Keratinocyte (primary cell): ENCODE results near the gene SLC30A3. TPM values are rescaled to one million over a fixed set of nuclear protein-coding genes. Genes with fewer than 3 reads are reported as not detected.
"Not testable (repeated sequence)": the region's sequence is repeated elsewhere in the genome, so short reads cannot be mapped to it uniquely, and the experiment has no call there.

ENCODE experiments used
- DNase-seq: peaks from one replicate; pipeline ENCODE4 v3.0.0-alpha.2; 2011; ENCODE audit warnings: low read depth, missing footprints, low spot score
- FAIRE-seq: peaks from 2 replicates; lab custom pipeline; 2011; peaks lifted over from hg19 to GRCh38; lab: Jason Lieb, UNC
- H2AFZ ChIP-seq: 2 replicates; pipeline ENCODE4 v1.6.0; 2012; ENCODE audit warnings: low read length, control low read depth, inconsistent platforms; ENCODE audit not compliant: control insufficient read depth
- H3K27ac ChIP-seq: 2 replicates; pipeline ENCODE4 v1.5.1; 2011; ENCODE audit warnings: low read length; ENCODE audit not compliant: control insufficient read depth, insufficient read depth
- H3K27me3 ChIP-seq: 3 replicates; pipeline ENCODE4 v1.6.0; 2011; ENCODE audit warnings: low read length; ENCODE audit not compliant: control insufficient read depth, insufficient read depth; ENCODE audit errors: extremely low read depth
- H3K36me3 ChIP-seq, 2 experiments: 2 replicates in 1 of 2; 3 replicates in 1 of 2; pipeline ENCODE4 v1.5.1; 2011; ENCODE audit warnings: low read length in 2 of 2, mild to moderate bottlenecking in 1 of 2; ENCODE audit not compliant: control insufficient read depth in 2 of 2, insufficient read depth in 2 of 2; ENCODE audit errors: extremely low read depth in 1 of 2
- H3K4me1 ChIP-seq: 3 replicates; pipeline ENCODE4 v1.5.1; 2011; ENCODE audit warnings: low read length; ENCODE audit not compliant: control insufficient read depth, insufficient read depth; ENCODE audit errors: extremely low read depth
- H3K4me2 ChIP-seq: 3 replicates; pipeline ENCODE4 v1.6.0; 2011; ENCODE audit warnings: low read depth, low read length; ENCODE audit not compliant: control insufficient read depth, insufficient read depth; ENCODE audit errors: extremely low read depth
- H3K4me3 ChIP-seq, 3 experiments: fragments of 200-600 bp in 1 of 3; sonication (generic) in 1 of 3; 2 replicates in 2 of 3; 3 replicates in 1 of 3; pipeline ENCODE4 v1.5.1; 2011 to 2016; ENCODE audit warnings: low read length in 3 of 3, mild to moderate bottlenecking in 3 of 3, control low read depth in 2 of 3, inconsistent platforms in 1 of 3, low read depth in 1 of 3, mixed read lengths in 1 of 3, mixed run types in 1 of 3, moderate library complexity in 1 of 3; ENCODE audit not compliant: control insufficient read depth in 2 of 3, insufficient read depth in 2 of 3; ENCODE audit errors: extremely low read depth in 1 of 3
- H3K79me2 ChIP-seq: 2 replicates; pipeline ENCODE4 v1.6.0; 2012; ENCODE audit warnings: low read length; ENCODE audit not compliant: control insufficient read depth, insufficient read depth
- H3K9ac ChIP-seq: 3 replicates; pipeline ENCODE4 v1.6.0; 2011; ENCODE audit warnings: low read length; ENCODE audit not compliant: control insufficient read depth, insufficient read depth; ENCODE audit errors: extremely low read depth
- H3K9me1 ChIP-seq: 3 replicates; pipeline ENCODE4 v1.6.0; 2011; ENCODE audit warnings: low read length; ENCODE audit not compliant: control insufficient read depth, insufficient read depth; ENCODE audit errors: extremely low read depth
- H3K9me3 ChIP-seq: 2 replicates; pipeline ENCODE4 v1.5.1; 2012; ENCODE audit warnings: low read depth, low read length; ENCODE audit not compliant: control insufficient read depth
- H4K20me1 ChIP-seq: 3 replicates; pipeline ENCODE4 v1.6.0; 2011; ENCODE audit warnings: low read length; ENCODE audit not compliant: control insufficient read depth, insufficient read depth; ENCODE audit errors: extremely low read depth
- CTCF ChIP-seq, 3 experiments: IDR thresholded peaks in 1 of 3; conservative IDR thresholded peaks in 1 of 3; optimal IDR thresholded peaks in 1 of 3; 2 replicates in 2 of 3; 3 replicates in 1 of 3; pipeline versions ENCODE3 to v1.5.1; 2011; ENCODE audit warnings: low read length in 3 of 3, mild to moderate bottlenecking in 3 of 3, moderate library complexity in 2 of 3, control low read depth in 1 of 3, inconsistent platforms in 1 of 3; ENCODE audit not compliant: insufficient read depth in 2 of 3; ENCODE audit errors: extremely low read depth in 1 of 3
- EZH2 ChIP-seq: IDR thresholded peaks from one replicate; pipeline ENCODE4 v1.6.1; 2012; ENCODE audit warnings: inconsistent platforms, mild to moderate bottlenecking, low read length, moderate library complexity
- dilution Hi-C: fragments of 300-500 bp; cut with MboI; formaldehyde crosslinking; loops from one replicate; pipeline ENCODE4 v1.7.0; 2020; ENCODE audit warnings: low sequenced_read_pairs; ENCODE audit not compliant: extremely low pct_ligation_motif_present
- polyA plus RNA-seq, 5 experiments: library from polyadenylated mRNA; depleted of rRNA in 3 of 5; stranded (reverse) in 3 of 5; stranded (forward) in 1 of 5; unstranded in 1 of 5; fragments of >200 nt; gene quantifications; 1 replicate in 1 of 5; 2 replicates in 3 of 5; 3 replicates in 1 of 5; pipeline versions ENCODE4 v1.2.1 to v1.2.3, GENCODE V29; 2011 to 2012; ENCODE audit warnings: missing spikeins in 2 of 5, low read depth in 1 of 5, low replicate concordance in 1 of 5

SLC30A3 gene
- polyA plus RNA-seq, 1 donor (not counting 4 experiments of a cell fraction or from before 2014, with no cell fraction given) = not detected

- Histone ChIP-seq H3K4me2 (peak overlapping the region; percentile 57), H3K27ac (no peak overlapping the region)
- DNase-seq = peak; percentile 42
Measured at GRCh38 chr2:27303093-27304025, 40.5 kb upstream of the SLC30A3 start.

GRCh38 chr2:27300606-27301005, 37.8 kb upstream of the SLC30A3 start:
- dilution Hi-C loops, H3K4me3 ChIP-seq, H3K27ac ChIP-seq, H4K20me1 ChIP-seq, H3K36me3 ChIP-seq, FAIRE-seq, H3K9me1 ChIP-seq, H3K79me2 ChIP-seq, DNase-seq, H3K4me1 ChIP-seq, H3K9me3 ChIP-seq, H2AFZ ChIP-seq, H3K9ac ChIP-seq, H3K4me2 ChIP-seq: not testable (repeated sequence)
- peaks cover 10% of the 10 kb centered on the region for H3K27me3 ChIP-seq

More at GRCh38 chr2:27303093-27304025, 40.5 kb upstream of the SLC30A3 start:
- H3K9me3 ChIP-seq = no peaks in the 10 kb centered on the region
- FAIRE-seq = peak; percentile 32
- H2AFZ ChIP-seq = peak overlapping the region; percentile 84
- no peaks in the 10 kb centered on the region for H3K79me2 ChIP-seq
- dilution Hi-C loops = no loop called here
- no peak overlapping the region for H3K9ac ChIP-seq
- no peaks in the 10 kb centered on the region for H3K4me1 ChIP-seq
- no peaks in the 10 kb centered on the region for H3K36me3 ChIP-seq
- TF ChIP-seq EZH2 (no peak), CTCF (optimal IDR thresholded peaks at IDR 0.05 in 1 of 3, IDR thresholded peaks at IDR 0.05 in 1 of 3, conservative IDR thresholded peaks at IDR 0.05 in 1 of 3; ENCODE audit: extremely low read depth in 1 of 3, insufficient read depth in 2 of 3, low read length in 3 of 3) (peak; percentile 49 to 68 (median 64))
- H3K9me1 ChIP-seq = no peaks in the 10 kb centered on the region
- H3K4me3 ChIP-seq = peak overlapping the region in 1 of 3 experiments; percentile 31
- peaks cover 38% of the 10 kb centered on the region for H3K27me3 ChIP-seq
- H4K20me1 ChIP-seq = no peaks in the 10 kb centered on the region
